ENCODE measurements around the gene SLC49A3.

- TF ChIP-seq POLR2A (IDR thresholded peaks at IDR 0.05; ENCODE audit: control extremely low read depth in 1 of 2, low read depth in 2 of 2, low read length in 2 of 2) (no peak), TAF1 (IDR thresholded peaks at IDR 0.05; ENCODE audit: low read depth, low read length) (no peak), ZNF274 (IDR thresholded peaks at IDR 0.05; ENCODE audit: borderline replicate concordance, extremely low read depth, low read length) (no peak), RBBP5 (IDR thresholded peaks at IDR 0.05; ENCODE audit: borderline replicate concordance, low read depth, low read length) (no peak), HDAC6 (IDR thresholded peaks at IDR 0.05; ENCODE audit: low read depth, low read length) (no peak), RFX5 (IDR thresholded peaks at IDR 0.05; ENCODE audit: borderline replicate concordance, low read depth, low read length) (no peak), EZH2 (IDR thresholded peaks at IDR 0.05; ENCODE audit: low read depth, low read length, severe bottlenecking) (no peak), CREB1 (IDR thresholded peaks at IDR 0.05) (no peak), POLR2AphosphoS5 (IDR thresholded peaks at IDR 0.05; ENCODE audit: low read depth, low read length) (no peak), RAD21 (IDR thresholded peaks at IDR 0.05 in 1 of 2, conservative IDR thresholded peaks at IDR 0.05 in 1 of 2; ENCODE audit: low read depth in 2 of 2, low read length in 2 of 2) (no peak)
- TF ChIP-seq, protein P1, sequence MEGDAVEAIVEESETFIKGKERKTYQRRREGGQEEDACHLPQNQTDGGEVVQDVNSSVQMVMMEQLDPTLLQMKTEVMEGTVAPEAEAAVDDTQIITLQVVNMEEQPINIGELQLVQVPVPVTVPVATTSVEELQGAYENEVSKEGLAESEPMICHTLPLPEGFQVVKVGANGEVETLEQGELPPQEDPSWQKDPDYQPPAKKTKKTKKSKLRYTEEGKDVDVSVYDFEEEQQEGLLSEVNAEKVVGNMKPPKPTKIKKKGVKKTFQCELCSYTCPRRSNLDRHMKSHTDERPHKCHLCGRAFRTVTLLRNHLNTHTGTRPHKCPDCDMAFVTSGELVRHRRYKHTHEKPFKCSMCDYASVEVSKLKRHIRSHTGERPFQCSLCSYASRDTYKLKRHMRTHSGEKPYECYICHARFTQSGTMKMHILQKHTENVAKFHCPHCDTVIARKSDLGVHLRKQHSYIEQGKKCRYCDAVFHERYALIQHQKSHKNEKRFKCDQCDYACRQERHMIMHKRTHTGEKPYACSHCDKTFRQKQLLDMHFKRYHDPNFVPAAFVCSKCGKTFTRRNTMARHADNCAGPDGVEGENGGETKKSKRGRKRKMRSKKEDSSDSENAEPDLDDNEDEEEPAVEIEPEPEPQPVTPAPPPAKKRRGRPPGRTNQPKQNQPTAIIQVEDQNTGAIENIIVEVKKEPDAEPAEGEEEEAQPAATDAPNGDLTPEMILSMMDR (IDR thresholded peaks at IDR 0.05; ENCODE audit: control extremely low read depth in 1 of 3, insufficient read depth in 1 of 3, low read depth in 1 of 3, low read length in 3 of 3), result no peak
Measured at GRCh38 chr4:735583-735982, 46.6 kb upstream of the SLC49A3 start.

Measured in H1 (cell line).